Skeletal muscle cell (primary cell): Measurements from ENCODE around the gene ARF3.

Experiments
- DNase-seq: peaks from one replicate; pipeline ENCODE4 v3.0.0-alpha.2; 2010; ENCODE audit warnings: low read depth
- H3K4me3 ChIP-seq: 2 replicates; pipeline ENCODE4 v1.5.1; 2011; ENCODE audit warnings: low read depth, mild to moderate bottlenecking, control low read depth, low read length, moderate library complexity

Gene ARF3

GRCh38 chr12:48957141-48958048 is at the start of gene ARF3:
TSS of gene ARF3 (minus strand) at chr12:48957487. CDS start at chr12:48941095, 16,392 bp downstream.
- H3K4me3 ChIP-seq: peak within 1 kb of the TSS; percentile 95
- peak; percentile 70 for DNase-seq

GRCh38 chr12:49000346-49000745 is 43.1 kb upstream of the ARF3 start:
- no peak overlapping the region for H3K4me3 ChIP-seq
- DNase-seq: no peak

GRCh38 chr12:48999371-49000131 is 42.3 kb upstream of the ARF3 start, which contains the start of gene DDN:
TSS of gene DDN (minus strand) at chr12:48999375. CDS start at chr12:48999287, 88 bp downstream.
- peak within 1 kb of the TSS; percentile 42 for H3K4me3 ChIP-seq

DNA sequence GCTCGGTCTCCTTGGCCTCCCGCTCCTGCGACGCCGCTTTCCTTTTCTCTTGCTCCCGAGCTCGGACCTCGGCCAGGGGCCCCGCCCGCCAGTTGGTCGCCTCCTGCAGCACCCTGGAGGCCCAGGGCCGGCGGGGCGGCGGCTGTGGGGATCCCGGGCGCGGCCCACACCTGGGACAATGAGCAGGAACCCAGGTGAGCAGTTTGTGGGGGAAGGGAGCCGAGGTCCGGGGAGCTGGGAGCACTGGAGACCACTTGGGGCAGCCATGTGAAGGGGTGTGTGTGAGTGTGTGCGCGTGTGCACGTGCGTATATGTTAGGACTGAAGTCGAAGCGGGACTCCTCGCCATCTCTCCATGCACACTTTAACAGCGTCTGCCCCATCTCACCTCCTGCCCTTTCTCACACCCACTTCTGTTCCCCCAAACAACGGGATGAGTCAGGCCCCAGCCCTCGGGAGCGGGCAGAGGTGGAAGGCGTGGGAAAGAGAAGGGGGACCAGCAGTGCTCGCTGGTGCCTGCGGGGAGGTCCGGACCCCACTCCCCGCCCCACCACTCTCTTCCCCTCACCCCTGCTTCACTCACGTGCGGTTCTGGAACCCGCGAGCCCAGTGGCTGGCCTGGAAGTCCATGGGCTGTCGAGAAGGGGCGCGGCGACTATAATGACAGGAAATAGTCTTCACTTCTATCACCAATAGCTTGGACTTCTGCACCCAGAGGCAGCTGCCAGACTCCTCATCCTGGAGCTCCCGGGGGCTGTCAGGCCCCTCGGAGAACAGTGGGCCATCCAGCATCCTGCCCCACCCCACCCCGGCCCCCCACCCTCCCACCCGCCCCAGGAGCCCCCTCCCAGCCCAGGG is 41.4 kb upstream of the ARF3 start:
- DNase-seq: no peak
- H3K4me3 ChIP-seq: peak overlapping the region; percentile 42

More at GRCh38 chr12:48999371-49000131, 42.3 kb upstream of the ARF3 start, which contains the start of gene DDN:
- DNase-seq: no peak

- no peak for DNase-seq
- peak overlapping the region; percentile 42 for H3K4me3 ChIP-seq
Measured at GRCh38 chr12:48997719-48998496, 40.6 kb upstream of the ARF3 start.

- H3K4me3 ChIP-seq: peak overlapping the region; percentile 38
- no peak for DNase-seq
Measured at GRCh38 chr12:48996794-48997718, 39.8 kb upstream of the ARF3 start.

DNA sequence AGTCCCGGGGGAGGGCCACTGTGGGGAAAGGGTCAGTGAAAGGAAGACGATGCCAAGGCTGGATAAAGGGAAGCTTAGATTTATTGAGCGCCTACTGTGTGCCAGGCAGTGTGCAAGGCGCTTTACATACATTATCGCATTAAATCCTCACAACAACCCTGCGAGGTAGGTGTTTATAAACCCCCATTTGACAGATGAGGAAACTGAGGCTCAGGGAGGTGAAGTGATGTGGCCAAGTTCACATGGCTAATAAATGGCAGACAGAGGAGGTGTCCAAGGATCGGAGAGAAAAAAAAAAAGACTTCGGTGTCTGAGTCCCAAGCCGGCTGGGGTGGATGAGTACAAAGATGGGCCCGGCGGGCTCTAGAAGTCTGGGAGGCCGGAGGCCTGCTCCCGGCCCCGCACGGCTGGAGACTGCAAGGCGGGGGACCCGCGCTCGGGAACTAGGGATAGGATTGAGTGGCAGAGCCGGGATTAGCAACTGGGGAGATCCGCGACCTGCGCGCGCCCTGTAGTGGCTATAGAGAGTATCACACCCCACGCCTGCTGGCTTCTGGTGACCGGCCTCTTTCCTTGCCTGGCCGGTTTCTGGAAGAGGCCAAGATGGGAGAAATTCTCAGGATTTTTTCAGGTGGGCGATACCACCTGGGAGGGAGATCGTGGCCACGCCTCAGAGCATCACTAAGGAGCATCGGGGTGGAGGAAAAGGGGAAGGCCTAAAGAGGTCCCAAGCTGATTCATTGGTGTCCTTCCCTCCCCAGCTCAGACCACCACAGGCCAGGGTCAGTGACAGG is 38.0 kb upstream of the ARF3 start:
- H3K4me3 ChIP-seq: peak overlapping the region; percentile 14
- DNase-seq: no peak

- no peak overlapping the region for H3K4me3 ChIP-seq
Measured at GRCh38 chr12:48994224-48995085, 37.2 kb upstream of the ARF3 start.

DNA sequence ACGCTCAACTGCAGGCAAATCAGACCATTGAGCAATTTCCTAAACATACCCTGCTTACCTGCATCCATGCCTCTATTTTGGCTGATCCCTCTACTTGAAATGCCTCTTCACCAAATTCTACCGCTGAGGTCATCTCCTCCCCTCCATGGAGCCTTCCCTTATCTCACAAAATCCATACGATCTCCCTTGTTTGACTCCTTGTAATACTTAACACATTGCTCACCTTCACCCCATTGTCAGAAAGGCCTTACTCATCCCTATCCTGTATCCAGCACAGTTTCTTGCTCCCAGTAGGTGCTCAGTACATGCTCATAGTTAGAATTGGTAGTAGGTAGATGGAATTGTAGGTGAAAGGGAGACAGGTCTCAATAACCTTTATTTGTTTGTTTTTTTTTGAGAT is 36.5 kb upstream of the ARF3 start:
- no peak for DNase-seq
- no peak overlapping the region for H3K4me3 ChIP-seq

More at GRCh38 chr12:48994224-48995085, 37.2 kb upstream of the ARF3 start:
- DNase-seq: no peak

DNA sequence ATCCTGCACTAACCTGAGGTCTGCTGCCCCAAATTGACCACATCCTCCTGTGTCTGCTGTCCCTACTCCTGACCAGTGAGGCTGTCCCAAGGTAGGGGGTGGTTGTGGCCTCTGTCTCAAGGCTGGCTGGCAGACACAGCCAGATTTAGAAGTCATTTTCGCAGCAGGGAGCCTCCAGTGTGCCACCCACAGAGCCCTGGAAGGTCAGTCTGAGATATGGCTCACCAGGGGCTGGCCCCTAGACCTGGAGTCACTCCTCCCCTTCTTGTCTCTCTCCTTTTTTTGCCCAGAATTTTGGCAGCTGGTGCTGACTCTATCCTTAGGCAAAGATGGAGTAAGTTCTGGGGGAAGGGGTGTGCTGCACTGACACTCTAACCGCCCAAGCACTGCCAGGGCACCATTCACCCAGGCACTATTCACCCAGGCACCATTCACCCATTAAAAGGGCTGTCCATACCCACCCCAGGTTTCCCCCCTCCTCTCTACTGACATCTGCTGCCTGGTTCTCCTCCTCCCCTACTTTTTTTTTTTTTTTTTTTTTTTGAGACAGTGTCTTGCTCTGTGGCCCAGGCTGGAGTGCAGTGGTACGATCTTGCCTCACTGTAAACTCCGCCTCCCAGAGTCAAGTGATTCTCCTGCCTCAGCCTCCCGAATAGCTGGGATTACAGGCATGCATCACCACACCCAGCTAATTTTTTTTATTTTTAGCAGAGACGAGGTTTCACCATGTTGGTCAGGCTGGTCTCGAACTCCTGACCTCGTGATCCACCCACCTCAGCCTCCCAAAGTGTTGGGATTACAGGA is 34.2 kb upstream of the ARF3 start:
- H3K4me3 ChIP-seq: no peak overlapping the region
- DNase-seq: no peak

DNA sequence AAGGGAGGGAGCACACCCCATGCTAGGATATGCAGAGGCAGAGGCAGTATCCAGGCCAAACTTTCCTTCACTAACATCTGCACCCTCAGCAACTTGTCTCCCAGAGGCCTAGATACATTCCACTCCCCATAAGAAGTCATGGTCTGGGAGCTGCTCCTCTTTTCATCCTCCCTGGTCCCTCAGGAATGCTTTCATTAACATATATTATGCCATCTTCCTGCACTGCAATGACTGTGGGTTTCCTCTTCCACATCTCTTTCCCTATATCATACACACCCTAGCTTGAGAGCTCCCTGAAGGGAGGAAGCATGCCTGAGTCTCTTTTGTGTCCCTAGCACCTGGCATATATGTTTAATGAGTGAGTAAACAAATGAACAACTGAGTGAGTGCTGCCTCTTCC is 33.3 kb upstream of the ARF3 start:
- no peak overlapping the region for H3K4me3 ChIP-seq
- no peak for DNase-seq

GRCh38 chr12:48988030-48988649 is 30.9 kb upstream of the ARF3 start:
- H3K4me3 ChIP-seq: no peak overlapping the region
- DNase-seq: no peak

- H3K4me3 ChIP-seq: no peak overlapping the region
Measured at GRCh38 chr12:48986720-48987291, 29.5 kb upstream of the ARF3 start.

DNA sequence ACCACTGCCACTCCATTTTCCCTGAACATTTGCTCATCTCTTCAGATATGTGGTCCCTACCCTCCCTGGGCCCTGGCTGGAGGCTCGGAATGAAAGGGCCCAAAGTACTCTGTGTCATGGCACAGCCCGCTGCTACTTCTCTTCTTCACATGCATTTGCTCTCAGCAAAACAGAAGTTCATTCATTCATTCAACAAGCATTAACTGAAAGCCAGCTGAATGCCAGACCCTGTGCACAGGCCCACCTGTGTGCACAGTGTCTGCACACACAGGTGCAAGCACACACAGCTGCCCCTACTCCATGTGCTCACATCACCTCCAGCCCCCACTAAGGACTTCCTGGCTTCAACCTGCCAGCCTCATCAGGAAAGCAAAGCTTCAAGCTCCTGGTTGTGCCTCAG is 28.6 kb upstream of the ARF3 start:
- no peak for DNase-seq
- H3K4me3 ChIP-seq: no peak overlapping the region

More at GRCh38 chr12:48986720-48987291, 29.5 kb upstream of the ARF3 start:
- no peak for DNase-seq
